ENCODE data around the gene TBCE. TPM values are rescaled to one million over a fixed set of nuclear protein-coding genes. Genes with fewer than 3 reads are reported as not detected.
"Not testable (repeated sequence)": the region's sequence is repeated elsewhere in the genome, so short reads cannot be mapped to it uniquely, and the experiment has no call there.

TBCE gene
- polyA plus RNA-seq, 1 donor from 2014 or later: 72.9 TPM

DNA sequence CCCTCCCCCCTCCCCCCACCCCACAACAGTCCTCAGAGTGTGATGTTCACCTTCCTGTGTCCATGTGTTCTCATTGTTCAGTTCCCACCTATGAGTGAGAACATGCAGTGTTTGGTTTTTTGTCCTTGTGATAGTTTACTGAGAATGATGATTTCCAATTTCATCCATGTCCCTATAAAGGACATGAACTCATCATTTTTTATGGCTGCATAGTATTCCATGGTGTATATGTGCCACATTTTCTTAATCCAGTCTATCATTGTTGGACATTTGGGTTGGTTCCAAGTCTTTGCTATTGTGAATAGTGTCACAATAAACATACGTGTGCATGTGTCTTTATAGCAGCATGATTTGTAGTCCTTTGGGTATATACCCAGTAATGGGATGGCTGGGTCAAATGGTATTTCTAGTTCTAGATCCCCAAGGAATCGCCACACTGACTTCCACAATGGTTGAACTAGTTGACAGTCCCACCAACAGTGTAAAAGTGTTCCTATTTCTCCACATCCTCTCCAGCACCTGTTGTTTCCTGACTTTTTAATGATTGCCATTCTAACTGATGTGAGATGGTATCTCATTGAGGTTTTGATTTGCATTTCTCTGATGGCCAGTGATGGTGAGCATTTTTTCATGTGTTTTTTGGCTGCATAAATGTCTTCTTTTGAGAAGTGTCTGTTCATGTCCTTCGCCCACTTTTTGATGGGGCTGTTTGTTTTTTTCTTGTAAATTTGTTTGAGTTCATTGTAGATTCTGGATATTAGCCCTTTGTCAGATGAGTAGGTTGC is 14.9 kb downstream of the TBCE start:
- not testable (repeated sequence) for H3K9me2 ChIP-seq (ENCODE audit: insufficient read depth, low read length); H2AFZ ChIP-seq (ENCODE audit: low read depth, low read length); H3K27me3 ChIP-seq (ENCODE audit: insufficient read depth, low read depth, low read length); H3K36me3 ChIP-seq (ENCODE audit: insufficient read depth, low read length); H3K27ac ChIP-seq (ENCODE audit: low read length); H3K79me2 ChIP-seq (replicated peaks; ENCODE audit: insufficient read depth, low read length); H3K9me3 ChIP-seq (ENCODE audit: low read length); H4K20me1 ChIP-seq (ENCODE audit: insufficient read depth); H3K9ac ChIP-seq (ENCODE audit: low read length); H3F3A ChIP-seq (ENCODE audit: insufficient read depth, low read length, poor library complexity, severe bottlenecking); H3K4me2 ChIP-seq (ENCODE audit: low read length); H3K4me3 ChIP-seq (ENCODE audit: low read length)

DNA sequence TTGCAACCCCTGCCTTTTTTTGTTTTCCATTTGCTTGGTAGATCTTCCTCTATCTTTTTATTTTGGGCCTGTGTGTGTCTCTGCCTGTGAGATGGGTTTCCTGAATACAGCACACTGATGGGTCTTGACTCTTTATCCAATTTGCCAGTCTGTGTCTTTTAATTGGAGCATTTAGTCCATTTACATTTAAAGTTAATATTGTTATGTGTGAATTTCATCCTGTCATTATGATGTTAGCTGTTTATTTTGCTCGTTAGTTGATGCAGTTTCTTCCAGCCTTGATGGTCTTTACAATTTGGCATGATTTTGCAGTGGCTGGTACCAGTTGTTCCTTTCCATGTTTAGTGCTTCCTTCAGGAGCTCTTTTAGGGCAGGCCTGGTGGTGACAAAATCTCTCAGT is 18.4 kb downstream of the TBCE start:
- H3K9ac ChIP-seq (ENCODE audit: low read length); H3K36me3 ChIP-seq (ENCODE audit: insufficient read depth, low read length); H3K4me3 ChIP-seq (ENCODE audit: low read length); H2AFZ ChIP-seq (ENCODE audit: low read depth, low read length); H3K4me2 ChIP-seq (ENCODE audit: low read length); H3F3A ChIP-seq (ENCODE audit: insufficient read depth, low read length, poor library complexity, severe bottlenecking); H4K20me1 ChIP-seq (ENCODE audit: insufficient read depth); H3K9me3 ChIP-seq (ENCODE audit: low read length); H3K79me2 ChIP-seq (replicated peaks; ENCODE audit: insufficient read depth, low read length); H3K27me3 ChIP-seq (ENCODE audit: insufficient read depth, low read depth, low read length); H3K9me2 ChIP-seq (ENCODE audit: insufficient read depth, low read length); H3K27ac ChIP-seq (ENCODE audit: low read length): not testable (repeated sequence)

DNA sequence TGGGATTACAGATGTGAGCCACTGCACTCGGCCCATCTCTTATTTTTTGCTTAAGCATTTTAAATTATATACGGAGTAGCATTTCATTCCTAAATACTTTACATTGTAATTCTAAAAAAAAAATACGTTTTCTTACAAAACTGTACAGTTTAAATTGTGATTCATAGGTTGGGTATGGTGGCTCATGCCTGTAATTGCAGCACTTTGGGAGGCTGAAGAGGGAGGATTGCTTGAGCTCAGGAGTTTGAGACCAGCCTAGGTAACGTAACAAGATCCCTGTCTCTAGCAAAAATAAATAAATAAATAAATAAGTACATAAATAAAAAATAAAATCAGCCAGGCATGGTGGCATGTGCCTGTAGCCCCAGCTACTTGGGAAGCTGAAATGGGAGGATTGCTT is 24.6 kb downstream of the TBCE start:
- no peak overlapping the region for H3K27ac ChIP-seq (ENCODE audit: low read length)
- H3K4me2 ChIP-seq (ENCODE audit: low read length): no peak overlapping the region
- no peaks in the 10 kb centered on the region for H3K36me3 ChIP-seq (ENCODE audit: insufficient read depth, low read length)
- TF ChIP-seq EP300 (conservative IDR thresholded peaks at IDR 0.05; ENCODE audit: poor library complexity, severe bottlenecking) (no peak), RAD21 (conservative IDR thresholded peaks at IDR 0.05) (no peak), TAF1 (IDR thresholded peaks at IDR 0.05; ENCODE audit: low read depth) (no peak), POLR2AphosphoS5 (IDR thresholded peaks at IDR 0.05) (no peak), MXI1 (conservative IDR thresholded peaks at IDR 0.05; ENCODE audit: poor library complexity, severe bottlenecking) (no peak), SMC3 (conservative IDR thresholded peaks at IDR 0.05; ENCODE audit: poor library complexity) (no peak)
- TF ChIP-seq, protein P1, sequence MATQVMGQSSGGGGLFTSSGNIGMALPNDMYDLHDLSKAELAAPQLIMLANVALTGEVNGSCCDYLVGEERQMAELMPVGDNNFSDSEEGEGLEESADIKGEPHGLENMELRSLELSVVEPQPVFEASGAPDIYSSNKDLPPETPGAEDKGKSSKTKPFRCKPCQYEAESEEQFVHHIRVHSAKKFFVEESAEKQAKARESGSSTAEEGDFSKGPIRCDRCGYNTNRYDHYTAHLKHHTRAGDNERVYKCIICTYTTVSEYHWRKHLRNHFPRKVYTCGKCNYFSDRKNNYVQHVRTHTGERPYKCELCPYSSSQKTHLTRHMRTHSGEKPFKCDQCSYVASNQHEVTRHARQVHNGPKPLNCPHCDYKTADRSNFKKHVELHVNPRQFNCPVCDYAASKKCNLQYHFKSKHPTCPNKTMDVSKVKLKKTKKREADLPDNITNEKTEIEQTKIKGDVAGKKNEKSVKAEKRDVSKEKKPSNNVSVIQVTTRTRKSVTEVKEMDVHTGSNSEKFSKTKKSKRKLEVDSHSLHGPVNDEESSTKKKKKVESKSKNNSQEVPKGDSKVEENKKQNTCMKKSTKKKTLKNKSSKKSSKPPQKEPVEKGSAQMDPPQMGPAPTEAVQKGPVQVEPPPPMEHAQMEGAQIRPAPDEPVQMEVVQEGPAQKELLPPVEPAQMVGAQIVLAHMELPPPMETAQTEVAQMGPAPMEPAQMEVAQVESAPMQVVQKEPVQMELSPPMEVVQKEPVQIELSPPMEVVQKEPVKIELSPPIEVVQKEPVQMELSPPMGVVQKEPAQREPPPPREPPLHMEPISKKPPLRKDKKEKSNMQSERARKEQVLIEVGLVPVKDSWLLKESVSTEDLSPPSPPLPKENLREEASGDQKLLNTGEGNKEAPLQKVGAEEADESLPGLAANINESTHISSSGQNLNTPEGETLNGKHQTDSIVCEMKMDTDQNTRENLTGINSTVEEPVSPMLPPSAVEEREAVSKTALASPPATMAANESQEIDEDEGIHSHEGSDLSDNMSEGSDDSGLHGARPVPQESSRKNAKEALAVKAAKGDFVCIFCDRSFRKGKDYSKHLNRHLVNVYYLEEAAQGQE (IDR thresholded peaks at IDR 0.05; ENCODE audit: borderline replicate concordance): no peak
- TF ChIP-seq, protein P2, sequence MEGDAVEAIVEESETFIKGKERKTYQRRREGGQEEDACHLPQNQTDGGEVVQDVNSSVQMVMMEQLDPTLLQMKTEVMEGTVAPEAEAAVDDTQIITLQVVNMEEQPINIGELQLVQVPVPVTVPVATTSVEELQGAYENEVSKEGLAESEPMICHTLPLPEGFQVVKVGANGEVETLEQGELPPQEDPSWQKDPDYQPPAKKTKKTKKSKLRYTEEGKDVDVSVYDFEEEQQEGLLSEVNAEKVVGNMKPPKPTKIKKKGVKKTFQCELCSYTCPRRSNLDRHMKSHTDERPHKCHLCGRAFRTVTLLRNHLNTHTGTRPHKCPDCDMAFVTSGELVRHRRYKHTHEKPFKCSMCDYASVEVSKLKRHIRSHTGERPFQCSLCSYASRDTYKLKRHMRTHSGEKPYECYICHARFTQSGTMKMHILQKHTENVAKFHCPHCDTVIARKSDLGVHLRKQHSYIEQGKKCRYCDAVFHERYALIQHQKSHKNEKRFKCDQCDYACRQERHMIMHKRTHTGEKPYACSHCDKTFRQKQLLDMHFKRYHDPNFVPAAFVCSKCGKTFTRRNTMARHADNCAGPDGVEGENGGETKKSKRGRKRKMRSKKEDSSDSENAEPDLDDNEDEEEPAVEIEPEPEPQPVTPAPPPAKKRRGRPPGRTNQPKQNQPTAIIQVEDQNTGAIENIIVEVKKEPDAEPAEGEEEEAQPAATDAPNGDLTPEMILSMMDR (IDR thresholded peaks at IDR 0.05; ENCODE audit: poor library complexity, severe bottlenecking): no peak
- H3K9me3 ChIP-seq (ENCODE audit: low read length): no peaks in the 10 kb centered on the region
- H3K27me3 ChIP-seq (ENCODE audit: insufficient read depth, low read depth, low read length): no peaks in the 10 kb centered on the region
- no peaks in the 10 kb centered on the region for H3F3A ChIP-seq (ENCODE audit: insufficient read depth, low read length, poor library complexity, severe bottlenecking)
- no peak overlapping the region for H2AFZ ChIP-seq (ENCODE audit: low read depth, low read length)
- H3K9ac ChIP-seq (ENCODE audit: low read length): no peak overlapping the region
- no peaks in the 10 kb centered on the region for H3K9me2 ChIP-seq (ENCODE audit: insufficient read depth, low read length)
- H4K20me1 ChIP-seq (ENCODE audit: insufficient read depth): no peaks in the 10 kb centered on the region
- H3K79me2 ChIP-seq (replicated peaks; ENCODE audit: insufficient read depth, low read length): no peaks in the 10 kb centered on the region
- no peak overlapping the region for H3K4me3 ChIP-seq (ENCODE audit: low read length)

Measured in neural cell (in vitro differentiated cells).